ENCODE results near the gene BLTP3A. TPM values are rescaled to one million over a fixed set of nuclear protein-coding genes. Genes with fewer than 3 reads are reported as not detected.
"Not testable (repeated sequence)": the region's sequence is repeated elsewhere in the genome, so short reads cannot be mapped to it uniquely, and the experiment has no call there.

The BLTP3A gene, protein sequence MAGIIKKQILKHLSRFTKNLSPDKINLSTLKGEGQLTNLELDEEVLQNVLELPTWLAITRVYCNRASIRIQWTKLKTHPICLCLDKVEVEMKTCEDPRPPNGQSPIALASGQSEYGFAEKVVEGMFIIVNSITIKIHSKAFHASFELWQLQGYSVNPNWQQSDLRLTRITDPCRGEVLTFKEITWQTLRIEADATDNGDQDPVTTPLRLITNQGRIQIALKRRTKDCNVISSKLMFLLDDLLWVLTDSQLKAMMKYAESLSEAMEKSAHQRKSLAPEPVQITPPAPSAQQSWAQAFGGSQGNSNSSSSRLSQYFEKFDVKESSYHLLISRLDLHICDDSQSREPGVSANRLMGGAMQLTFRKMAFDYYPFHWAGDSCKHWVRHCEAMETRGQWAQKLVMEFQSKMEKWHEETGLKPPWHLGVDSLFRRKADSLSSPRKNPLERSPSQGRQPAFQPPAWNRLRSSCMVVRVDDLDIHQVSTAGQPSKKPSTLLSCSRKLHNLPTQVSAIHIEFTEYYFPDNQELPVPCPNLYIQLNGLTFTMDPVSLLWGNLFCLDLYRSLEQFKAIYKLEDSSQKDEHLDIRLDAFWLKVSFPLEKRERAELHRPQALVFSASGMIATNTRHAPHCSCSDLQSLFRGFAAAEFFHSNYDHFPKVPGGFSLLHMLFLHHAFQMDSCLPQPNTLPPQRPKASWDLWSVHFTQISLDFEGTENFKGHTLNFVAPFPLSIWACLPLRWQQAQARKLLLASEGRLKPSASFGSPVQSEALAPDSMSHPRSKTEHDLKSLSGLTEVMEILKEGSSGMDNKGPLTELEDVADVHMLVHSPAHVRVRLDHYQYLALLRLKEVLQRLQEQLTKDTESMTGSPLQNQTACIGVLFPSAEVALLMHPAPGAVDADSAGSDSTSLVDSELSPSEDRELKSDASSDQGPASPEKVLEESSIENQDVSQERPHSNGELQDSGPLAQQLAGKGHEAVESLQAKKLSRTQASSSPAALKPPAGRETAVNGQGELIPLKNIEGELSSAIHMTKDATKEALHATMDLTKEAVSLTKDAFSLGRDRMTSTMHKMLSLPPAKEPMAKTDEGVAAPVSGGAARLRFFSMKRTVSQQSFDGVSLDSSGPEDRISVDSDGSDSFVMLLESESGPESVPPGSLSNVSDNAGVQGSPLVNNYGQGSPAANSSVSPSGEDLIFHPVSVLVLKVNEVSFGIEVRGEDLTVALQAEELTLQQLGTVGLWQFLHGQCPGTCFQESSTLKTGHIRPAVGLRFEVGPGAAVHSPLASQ (N-terminal part only)
- 16.5 TPM for total RNA-seq
- long read RNA-seq, full-length matches to known transcripts = 8 of 25 reads
- long read RNA-seq, partial matches to known transcripts = 12 of 25 reads
- long read RNA-seq, other reads (novel, unspliced or antisense) = 5 of 25 reads

DNA sequence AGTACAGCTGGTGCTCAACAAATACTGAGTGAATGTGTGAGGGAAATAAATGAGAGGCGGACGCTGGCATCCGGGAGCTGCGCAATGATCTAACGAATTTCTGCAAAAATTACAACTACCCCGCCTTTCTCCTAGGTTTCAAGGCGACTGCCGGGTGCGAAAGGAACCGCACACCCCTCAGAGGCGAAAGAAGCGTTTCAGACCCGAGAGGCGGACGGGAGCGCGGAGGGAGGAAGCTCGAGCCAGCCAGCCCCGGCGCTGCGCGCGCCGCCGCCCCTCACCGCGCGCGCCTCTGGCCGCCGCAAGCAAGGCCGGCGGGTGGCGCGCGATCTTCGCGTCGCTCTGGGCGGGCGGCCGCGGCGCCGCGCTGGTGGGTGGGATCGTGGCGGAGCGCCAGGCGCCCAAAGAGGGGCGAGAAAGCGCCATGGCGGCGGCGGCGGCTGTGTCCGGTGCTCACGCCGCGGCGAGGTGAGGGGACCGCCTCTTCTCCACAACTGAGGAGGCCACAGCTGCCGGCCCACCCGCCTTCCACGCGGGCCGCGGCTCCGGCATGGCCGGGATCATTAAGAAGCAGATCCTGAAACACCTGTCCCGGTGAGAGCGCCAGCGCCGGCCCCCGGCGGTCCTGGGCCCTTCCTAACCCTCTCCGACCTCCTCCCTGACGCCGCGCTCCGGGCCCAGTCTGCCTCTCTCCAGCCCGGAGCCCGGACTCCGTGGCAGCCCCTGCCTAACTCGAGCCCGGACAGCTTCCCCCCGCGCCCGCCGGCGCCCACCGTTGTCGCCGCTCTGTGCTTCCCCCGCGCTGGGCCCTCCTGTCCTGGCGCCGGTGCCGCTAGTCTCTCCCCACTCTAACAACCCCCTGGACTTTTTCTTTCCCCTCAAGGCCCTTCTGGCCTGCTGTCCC is at the start of gene BLTP3A:
Gene BLTP3A, plus strand, starts transcription at position 383 of the 904 bp plus-strand sequence. Its CDS starts 168 bp downstream, at position 551.
- Histone ChIP-seq H3K27me3 (ENCODE audit: low read depth) (no peaks in the 10 kb centered on the region), H3K9me3 (replicated peaks) (no peaks in the 10 kb centered on the region), H3K4me3 (peak within 1 kb of the TSS; percentile 87), H3K36me3 (no peaks in the 10 kb centered on the region), H3K4me1 (peaks cover 58% of the 10 kb centered on the region), H3K27ac (replicated peaks) (peak within 1 kb of the TSS; percentile 96)
- DNase-seq = peak; percentile 78
- TF ChIP-seq, protein P1, sequence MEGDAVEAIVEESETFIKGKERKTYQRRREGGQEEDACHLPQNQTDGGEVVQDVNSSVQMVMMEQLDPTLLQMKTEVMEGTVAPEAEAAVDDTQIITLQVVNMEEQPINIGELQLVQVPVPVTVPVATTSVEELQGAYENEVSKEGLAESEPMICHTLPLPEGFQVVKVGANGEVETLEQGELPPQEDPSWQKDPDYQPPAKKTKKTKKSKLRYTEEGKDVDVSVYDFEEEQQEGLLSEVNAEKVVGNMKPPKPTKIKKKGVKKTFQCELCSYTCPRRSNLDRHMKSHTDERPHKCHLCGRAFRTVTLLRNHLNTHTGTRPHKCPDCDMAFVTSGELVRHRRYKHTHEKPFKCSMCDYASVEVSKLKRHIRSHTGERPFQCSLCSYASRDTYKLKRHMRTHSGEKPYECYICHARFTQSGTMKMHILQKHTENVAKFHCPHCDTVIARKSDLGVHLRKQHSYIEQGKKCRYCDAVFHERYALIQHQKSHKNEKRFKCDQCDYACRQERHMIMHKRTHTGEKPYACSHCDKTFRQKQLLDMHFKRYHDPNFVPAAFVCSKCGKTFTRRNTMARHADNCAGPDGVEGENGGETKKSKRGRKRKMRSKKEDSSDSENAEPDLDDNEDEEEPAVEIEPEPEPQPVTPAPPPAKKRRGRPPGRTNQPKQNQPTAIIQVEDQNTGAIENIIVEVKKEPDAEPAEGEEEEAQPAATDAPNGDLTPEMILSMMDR (IDR thresholded peaks at IDR 0.05; ENCODE audit: borderline replicate concordance) = peak; percentile 25
- intact Hi-C loops (cut with micrococcal nuclease) = no loop called here

DNA sequence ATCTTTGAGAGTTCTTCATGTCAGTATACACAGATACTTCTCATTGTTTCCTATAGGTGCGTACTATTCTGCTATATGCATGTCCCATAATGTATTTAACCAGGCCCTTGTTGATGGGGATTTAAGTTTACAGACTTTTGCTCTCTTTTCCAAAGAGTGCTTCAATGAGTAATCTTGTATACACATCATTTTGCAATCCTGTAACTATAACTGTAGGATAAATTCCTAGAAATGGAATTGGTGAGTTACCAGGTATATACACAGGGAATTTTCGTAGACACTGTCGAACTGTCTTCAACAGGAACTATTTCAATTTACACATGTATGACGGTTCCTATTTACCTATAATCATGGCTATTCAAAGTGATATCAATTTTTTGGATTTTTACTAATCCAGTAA is 49.8 kb upstream of the BLTP3A start:
- no peak overlapping the region for H3K27ac ChIP-seq (replicated peaks)
- intact Hi-C loops (cut with micrococcal nuclease) = no loop called here
- TF ChIP-seq, protein P1 (IDR thresholded peaks at IDR 0.05; ENCODE audit: borderline replicate concordance) = no peak
- H3K27me3 ChIP-seq (ENCODE audit: low read depth) = no peaks in the 10 kb centered on the region
- no peak for DNase-seq
- no peaks in the 10 kb centered on the region for H3K36me3 ChIP-seq
- no peak overlapping the region for H3K4me3 ChIP-seq
- no peaks in the 10 kb centered on the region for H3K9me3 ChIP-seq (replicated peaks)
- H3K4me1 ChIP-seq = no peaks in the 10 kb centered on the region

DNA sequence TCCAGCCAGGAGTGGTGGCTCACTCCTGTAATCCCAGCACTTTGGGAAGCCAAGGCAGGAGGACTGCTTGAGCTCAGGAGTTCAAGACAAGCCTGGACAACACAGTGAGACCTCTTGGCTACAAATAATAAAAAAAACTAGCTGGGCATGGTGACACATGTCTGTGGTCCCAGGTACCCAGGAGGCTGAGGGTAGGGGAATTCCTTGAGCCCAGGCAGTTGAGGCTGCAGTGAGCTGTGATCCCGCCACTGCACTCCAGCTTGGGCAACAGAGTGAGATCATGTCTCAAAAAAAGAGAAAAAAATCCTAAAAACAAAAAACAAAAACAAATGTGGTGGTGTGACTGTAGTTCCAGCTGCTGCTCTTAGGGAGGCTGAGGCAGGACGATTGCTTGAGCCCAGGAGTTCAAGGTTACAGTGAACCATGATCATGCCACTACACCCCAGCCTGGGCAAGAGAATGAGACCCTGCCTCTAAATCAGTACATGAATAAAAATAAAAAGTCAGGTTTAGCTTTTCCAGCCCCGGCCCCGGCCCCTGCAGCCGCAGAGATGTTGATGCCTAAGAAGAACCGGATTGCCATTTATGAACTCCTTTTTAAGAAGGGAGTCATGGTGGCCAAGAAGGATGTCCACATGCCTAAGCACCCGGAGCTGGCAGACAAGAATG is 48.1 kb upstream of the BLTP3A start:
- DNase-seq = no peak
- intact Hi-C loops (cut with micrococcal nuclease) = no loop called here
- H3K27ac ChIP-seq (replicated peaks) = no peak overlapping the region
- no peak overlapping the region for H3K4me3 ChIP-seq
- no peaks in the 10 kb centered on the region for H3K36me3 ChIP-seq
- H3K27me3 ChIP-seq (ENCODE audit: low read depth) = no peaks in the 10 kb centered on the region
- TF ChIP-seq, protein P1 (IDR thresholded peaks at IDR 0.05; ENCODE audit: borderline replicate concordance) = no peak
- no peaks in the 10 kb centered on the region for H3K4me1 ChIP-seq
- H3K9me3 ChIP-seq (replicated peaks) = no peaks in the 10 kb centered on the region

DNA sequence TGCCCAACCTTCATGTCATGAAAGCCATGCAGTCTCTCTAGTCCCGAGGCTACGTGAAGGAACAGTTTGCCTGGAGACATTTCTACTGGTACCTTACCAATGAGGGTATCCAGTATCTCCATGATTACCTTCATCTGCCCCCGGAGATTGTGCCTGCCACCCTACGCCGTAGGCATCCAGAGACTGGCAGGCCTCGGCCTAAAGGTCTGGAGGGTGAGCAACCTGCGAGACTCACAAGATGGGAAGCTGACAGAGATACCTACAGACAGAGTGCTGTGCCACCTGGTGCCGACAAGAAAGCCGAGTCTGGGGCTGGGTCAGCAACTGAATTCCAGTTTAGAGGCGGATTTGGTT is 47.6 kb upstream of the BLTP3A start:
- intact Hi-C loops (cut with micrococcal nuclease); DNase-seq; H3K36me3 ChIP-seq; H3K4me1 ChIP-seq; H3K27me3 ChIP-seq (ENCODE audit: low read depth); H3K9me3 ChIP-seq (replicated peaks); H3K27ac ChIP-seq (replicated peaks); H3K4me3 ChIP-seq: not testable (repeated sequence)
